H9 (cell line): ENCODE results near the gene DMD. TPM values are rescaled to one million over a fixed set of nuclear protein-coding genes. Genes with fewer than 3 reads are reported as not detected.

Experiments used
- DNase-seq: peaks from one replicate; pipeline ENCODE4 v3.0.0-alpha.2; 2017
- H2AFZ ChIP-seq: one replicate; pipeline ENCODE4 v1.6.1; 2013; ENCODE audit warnings: mild to moderate bottlenecking, low read length, control low read depth, moderate library complexity
- H2AK5ac ChIP-seq: 2 replicates; pipeline ENCODE4 v1.6.1; 2013; ENCODE audit warnings: low read length, control low read depth, mixed read lengths; ENCODE audit not compliant: insufficient read length
- H2BK120ac ChIP-seq: one replicate; pipeline ENCODE4 v1.6.1; 2013; ENCODE audit warnings: low read depth, mild to moderate bottlenecking, low read length, control low read depth, inconsistent platforms; ENCODE audit not compliant: poor library complexity, severe bottlenecking
- H2BK12ac ChIP-seq: 2 replicates; pipeline ENCODE4 v1.6.1; 2013; ENCODE audit warnings: low read length, control low read depth, mixed read lengths, low read depth; ENCODE audit not compliant: insufficient read length
- H2BK15ac ChIP-seq: 2 replicates; pipeline ENCODE4 v1.6.1; 2013; ENCODE audit warnings: low read depth, low read length, control low read depth
- H2BK20ac ChIP-seq: one replicate; pipeline ENCODE4 v1.6.1; 2013; ENCODE audit warnings: low read depth, mild to moderate bottlenecking, low read length, control low read depth, inconsistent platforms; ENCODE audit not compliant: poor library complexity, severe bottlenecking
- H2BK5ac ChIP-seq: 2 replicates; pipeline ENCODE4 v1.6.1; 2013; ENCODE audit warnings: low read length, control low read depth, mixed read lengths; ENCODE audit not compliant: insufficient read length
- H3K14ac ChIP-seq: 2 replicates; pipeline ENCODE4 v1.6.1; 2013; ENCODE audit warnings: low read length, control low read depth; ENCODE audit not compliant: insufficient read depth
- H3K18ac ChIP-seq: 2 replicates; pipeline ENCODE4 v1.6.1; 2013; ENCODE audit warnings: low read depth, mild to moderate bottlenecking, mixed read lengths, low read length, control low read depth; ENCODE audit not compliant: insufficient read length
- H3K23ac ChIP-seq: 2 replicates; pipeline ENCODE4 v1.6.1; 2013; ENCODE audit warnings: low read length, control low read depth, mixed read lengths, low read depth; ENCODE audit not compliant: insufficient read length
- H3K23me2 ChIP-seq: 2 replicates; pipeline ENCODE4 v1.6.1; 2013; ENCODE audit warnings: low read depth, mild to moderate bottlenecking, mixed read lengths, low read length, control low read depth; ENCODE audit not compliant: insufficient read length, poor library complexity, severe bottlenecking
- H3K27ac ChIP-seq: 2 replicates; pipeline ENCODE4 v1.5.1; 2013; ENCODE audit warnings: low read length, control low read depth, mixed read lengths, low read depth; ENCODE audit not compliant: insufficient read length
- H3K27me3 ChIP-seq: 2 replicates; pipeline ENCODE4 v1.6.1; 2013; ENCODE audit warnings: low read length, control low read depth, inconsistent platforms; ENCODE audit not compliant: insufficient read depth
- H3K4ac ChIP-seq: 2 replicates; pipeline ENCODE4 v1.6.1; 2013; ENCODE audit warnings: low read depth, mild to moderate bottlenecking, control low read depth, inconsistent platforms, low read length, moderate library complexity
- H3K4me1 ChIP-seq: 2 replicates; pipeline ENCODE4 v1.6.1; 2013; ENCODE audit warnings: low read length, control low read depth, inconsistent platforms; ENCODE audit not compliant: insufficient read depth
- H3K4me2 ChIP-seq: 2 replicates; pipeline ENCODE4 v1.6.1; 2013; ENCODE audit warnings: low read length, control low read depth, mixed read lengths; ENCODE audit not compliant: insufficient read length, insufficient read depth
- H3K56ac ChIP-seq: 2 replicates; pipeline ENCODE4 v1.6.1; 2013; ENCODE audit warnings: low read depth, mild to moderate bottlenecking, mixed read lengths, low read length, control low read depth; ENCODE audit not compliant: insufficient read length
- H3K79me1 ChIP-seq: 2 replicates; pipeline ENCODE4 v1.6.1; 2013; ENCODE audit warnings: low read depth, mild to moderate bottlenecking, moderate library complexity, low read length, control low read depth, inconsistent platforms; ENCODE audit not compliant: insufficient read depth, poor library complexity, severe bottlenecking
- H3K79me2 ChIP-seq: 2 replicates; pipeline ENCODE4 v1.6.1; 2013; ENCODE audit warnings: low read length, control low read depth, inconsistent platforms; ENCODE audit not compliant: insufficient read depth
- H3K9ac ChIP-seq: 2 replicates; pipeline ENCODE4 v1.6.1; 2013; ENCODE audit warnings: low read length, control low read depth, mixed read lengths; ENCODE audit not compliant: insufficient read length; ENCODE audit errors: extremely low read depth
- H3K9me3 ChIP-seq: one replicate; pipeline ENCODE4 v1.6.1; 2013; ENCODE audit warnings: low read depth, low read length, inconsistent platforms; ENCODE audit not compliant: control insufficient read depth
- H3T11ph ChIP-seq: one replicate; pipeline ENCODE4 v1.6.1; 2013; ENCODE audit warnings: mild to moderate bottlenecking, low read length, control low read depth, inconsistent platforms
- H4K20me1 ChIP-seq: one replicate; pipeline ENCODE4 v1.6.1; 2013; ENCODE audit not compliant: control insufficient read depth, insufficient read length, insufficient read depth
- H4K5ac ChIP-seq: 2 replicates; pipeline ENCODE4 v1.6.1; 2013; ENCODE audit warnings: low read depth, mild to moderate bottlenecking, mixed read lengths, low read length, control low read depth; ENCODE audit not compliant: insufficient read length
- H4K8ac ChIP-seq: replicated peaks from 2 replicates; pipeline ENCODE4 v1.6.1; 2013; ENCODE audit warnings: low read length, control low read depth, mixed read lengths, low read depth; ENCODE audit not compliant: insufficient read length
- H4K91ac ChIP-seq: 2 replicates; pipeline ENCODE4 v1.6.1; 2013; ENCODE audit warnings: low read depth, mild to moderate bottlenecking, moderate library complexity, mixed read lengths, low read length, control low read depth; ENCODE audit not compliant: insufficient read length
- H3K27ac Mint-ChIP-seq, 3 experiments: 2 replicates in 2 of 3; 3 replicates in 1 of 3; pipeline ENCODE4 v1.8.0; 2020 to 2021; ENCODE audit warnings: mixed read lengths in 3 of 3, mild to moderate bottlenecking in 1 of 3, moderate library complexity in 1 of 3
- H3K27me3 Mint-ChIP-seq: 2 replicates; pipeline ENCODE4 v1.8.0; 2021; ENCODE audit warnings: low read depth, mild to moderate bottlenecking, moderate library complexity, mixed read lengths
- H3K36me3 Mint-ChIP-seq, 3 experiments: 2 replicates in 2 of 3; 3 replicates in 1 of 3; pipeline ENCODE4 v1.8.0; 2020 to 2021; ENCODE audit warnings: low read depth in 3 of 3, mixed read lengths in 3 of 3; ENCODE audit not compliant: insufficient read depth in 1 of 3
- H3K4me1 Mint-ChIP-seq, 2 experiments: 2 replicates each; pipeline ENCODE4 v1.8.0; 2020; ENCODE audit warnings: mixed read lengths in 2 of 2
- H3K4me3 Mint-ChIP-seq, 2 experiments: 2 replicates in 1 of 2; 3 replicates in 1 of 2; pipeline ENCODE4 v1.8.0; 2020 to 2021; ENCODE audit warnings: mild to moderate bottlenecking in 2 of 2, mixed read lengths in 2 of 2, moderate library complexity in 1 of 2
- H3K9me3 Mint-ChIP-seq, 2 experiments: 2 replicates in 1 of 2; 3 replicates in 1 of 2; pipeline ENCODE4 v1.8.0; 2020; ENCODE audit warnings: mild to moderate bottlenecking in 2 of 2, mixed read lengths in 2 of 2, moderate library complexity in 1 of 2
- WGBS: extraction: QIAGEN DNeasy Blood & Tissue Kit; methylation state at CpG from one replicate; pipeline ENCODE4 v1.1.7; 2013; ENCODE audit warnings: missing lambda C conversion rate, low lambda C conversion rate, mixed read lengths; ENCODE audit not compliant: insufficient read length; ENCODE audit errors: extremely low coverage; 5-methylcytosine and 5-hydroxymethylcytosine counted together
- total RNA-seq: library from RNA; stranded (reverse); gene quantifications from 2 replicates; pipeline ENCODE4 v1.2.1, GENCODE V29; 2021
- TF ChIP-seq, protein P1 (sequence below): fragments of 200-600 bp; sonication (generic); conservative IDR thresholded peaks from 3 replicates; pipeline ENCODE4 v1.8.0; 2021; ENCODE audit warnings: antibody characterized with exemption, mild to moderate bottlenecking

Gene DMD
- total RNA-seq, 1 experiment from 2014 or later = 3.8 TPM

DNA sequence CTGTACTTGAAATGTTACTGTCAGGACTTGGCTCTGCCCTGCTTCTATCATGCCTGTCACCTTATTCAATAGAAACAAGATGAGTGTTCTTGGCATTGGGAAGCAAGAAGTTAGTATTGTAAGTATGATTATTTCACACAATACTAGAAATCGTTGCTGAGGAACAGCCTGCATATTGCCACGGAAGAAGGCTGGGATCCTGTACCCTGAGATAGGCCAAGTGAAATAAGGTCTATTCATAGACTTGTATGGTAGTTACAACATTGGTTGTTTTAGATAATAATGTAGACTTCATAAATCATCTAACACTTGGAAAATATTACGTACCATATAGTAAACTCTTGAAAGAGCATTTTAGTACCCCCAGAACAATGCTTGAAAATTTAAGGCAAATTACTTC lies 215.9 kb downstream of the DMD start:
- no CpG with 5 or more reads among the region's 3 CpGs for WGBS
- no peak overlapping the region for H3K56ac ChIP-seq
- no peak overlapping the region for H2BK15ac ChIP-seq
- no peak overlapping the region for H3K4ac ChIP-seq
- H4K8ac ChIP-seq = no peak overlapping the region
- H4K91ac ChIP-seq = no peak overlapping the region
- H3K4me2 ChIP-seq = no peak overlapping the region
- no peak overlapping the region for H2BK5ac ChIP-seq
- H3K18ac ChIP-seq = no peak overlapping the region
- no peak overlapping the region for H2BK12ac ChIP-seq
- H3K27me3 Mint-ChIP-seq = no peaks in the 10 kb centered on the region
- H3K14ac ChIP-seq = no peak overlapping the region
- no peak overlapping the region for H2BK20ac ChIP-seq
- H3T11ph ChIP-seq = no peak overlapping the region
- no peak overlapping the region for H3K23ac ChIP-seq
- H4K5ac ChIP-seq = no peak overlapping the region
- H3K4me1 Mint-ChIP-seq = peaks cover 6% of the 10 kb centered on the region in 2 experiments; a peak in 1 of 4 replicates
- no peak for DNase-seq
- no peak overlapping the region for H2AFZ ChIP-seq
- no peaks in the 10 kb centered on the region for H3K9me3 ChIP-seq
- no peak overlapping the region for H3K9ac ChIP-seq
- no peak overlapping the region for H2AK5ac ChIP-seq
- no peak overlapping the region for H3K27ac ChIP-seq
- no peaks in the 10 kb centered on the region for H3K79me1 ChIP-seq
- H3K9me3 Mint-ChIP-seq = peaks cover 0 to 4% of the 10 kb centered on the region in 2 experiments; a peak in 1 of 5 replicates
- H3K27ac Mint-ChIP-seq = no peak overlapping the region
- H4K20me1 ChIP-seq = no peaks in the 10 kb centered on the region
- no peaks in the 10 kb centered on the region for H3K79me2 ChIP-seq
- H3K27me3 ChIP-seq = no peaks in the 10 kb centered on the region
- no peak overlapping the region for H3K4me3 Mint-ChIP-seq
- no peak overlapping the region for H2BK120ac ChIP-seq
- no peaks in the 10 kb centered on the region for H3K4me1 ChIP-seq
- H3K36me3 Mint-ChIP-seq = no peaks in the 10 kb centered on the region
- TF ChIP-seq, protein P1, sequence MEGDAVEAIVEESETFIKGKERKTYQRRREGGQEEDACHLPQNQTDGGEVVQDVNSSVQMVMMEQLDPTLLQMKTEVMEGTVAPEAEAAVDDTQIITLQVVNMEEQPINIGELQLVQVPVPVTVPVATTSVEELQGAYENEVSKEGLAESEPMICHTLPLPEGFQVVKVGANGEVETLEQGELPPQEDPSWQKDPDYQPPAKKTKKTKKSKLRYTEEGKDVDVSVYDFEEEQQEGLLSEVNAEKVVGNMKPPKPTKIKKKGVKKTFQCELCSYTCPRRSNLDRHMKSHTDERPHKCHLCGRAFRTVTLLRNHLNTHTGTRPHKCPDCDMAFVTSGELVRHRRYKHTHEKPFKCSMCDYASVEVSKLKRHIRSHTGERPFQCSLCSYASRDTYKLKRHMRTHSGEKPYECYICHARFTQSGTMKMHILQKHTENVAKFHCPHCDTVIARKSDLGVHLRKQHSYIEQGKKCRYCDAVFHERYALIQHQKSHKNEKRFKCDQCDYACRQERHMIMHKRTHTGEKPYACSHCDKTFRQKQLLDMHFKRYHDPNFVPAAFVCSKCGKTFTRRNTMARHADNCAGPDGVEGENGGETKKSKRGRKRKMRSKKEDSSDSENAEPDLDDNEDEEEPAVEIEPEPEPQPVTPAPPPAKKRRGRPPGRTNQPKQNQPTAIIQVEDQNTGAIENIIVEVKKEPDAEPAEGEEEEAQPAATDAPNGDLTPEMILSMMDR = no peak
- no peaks in the 10 kb centered on the region for H3K23me2 ChIP-seq
